AG04450 (cell line): ENCODE data around the gene EEF1AKMT1. TPM values are rescaled to one million over a fixed set of nuclear protein-coding genes. Genes with fewer than 3 reads are reported as not detected.

Experiments
- CTCF ChIA-PET: fragments of 300-600, 350-600 bp; formaldehyde crosslinking; extraction: SDS; loops from one replicate; lab custom pipeline; 2022; ENCODE audit warnings: antibody characterized with exemption, inconsistent platforms; lab: Charles Lee
- POLR2A ChIA-PET: fragments of 350-600 bp; formaldehyde crosslinking; extraction: SDS; loops from one replicate; lab custom pipeline; 2021; ENCODE audit warnings: antibody characterized with exemption, inconsistent platforms; lab: Yijun Ruan, JAX
- DNase-seq: peaks from one replicate; pipeline ENCODE4 v3.0.0-alpha.2; 2011; ENCODE audit warnings: low read depth, low spot score
- H3K27ac ChIP-seq: one replicate; pipeline ENCODE4 v1.5.1; 2012; ENCODE audit warnings: low read depth, low read length, control low read depth
- H3K27me3 ChIP-seq: one replicate; pipeline ENCODE4 v1.6.0; 2012; ENCODE audit warnings: low read length; ENCODE audit not compliant: control insufficient read depth, insufficient read depth
- H3K4me3 ChIP-seq: 2 replicates; pipeline ENCODE4 v1.5.1; 2011; ENCODE audit warnings: mild to moderate bottlenecking, low read depth, low read length, control low read depth
- H3K9me3 ChIP-seq: 2 replicates; pipeline ENCODE4 v1.5.1; 2012; ENCODE audit warnings: low read length; ENCODE audit not compliant: control insufficient read depth, insufficient read depth
- CTCF ChIP-seq: IDR thresholded peaks from 2 replicates; pipeline ENCODE4 v1.5.1; 2011; ENCODE audit warnings: low read depth, low read length, control low read depth, inconsistent platforms
- polyA plus RNA-seq: library from polyadenylated mRNA; depleted of rRNA; stranded (reverse); fragments of >200 nt; gene quantifications from 2 replicates; pipeline ENCODE4 v1.2.3, GENCODE V29; 2011

The EEF1AKMT1 gene
- polyA plus RNA-seq, 1 experiment, result 19.5 TPM

GRCh38 chr13:20689291-20689690 is 84.5 kb downstream of the EEF1AKMT1 start:
- no peaks in the 10 kb centered on the region for H3K27me3 ChIP-seq
- no peak for DNase-seq
- ChIA-PET CTCF (interaction anchor here (1.0 kb wide), 1 partner anchor 140 kb away, joined by 4 read pairs; no protein-coding TSS in a partner anchor), POLR2A (no interaction called here)
- H3K4me3 ChIP-seq, result no peak overlapping the region
- TF ChIP-seq CTCF, result no peak
- no peaks in the 10 kb centered on the region; the same call in 1 of the 2 replicates for H3K9me3 ChIP-seq
- no peak overlapping the region for H3K27ac ChIP-seq

GRCh38 chr13:20686863-20687579 is 86.7 kb downstream of the EEF1AKMT1 start:
- Histone ChIP-seq H3K27ac (no peak overlapping the region), H3K27me3 (no peaks in the 10 kb centered on the region), H3K4me3 (no peak overlapping the region), H3K9me3 (no peaks in the 10 kb centered on the region; the same call in 1 of the 2 replicates)
- DNase-seq, result no peak
- no peak for TF ChIP-seq CTCF
- POLR2A ChIA-PET, result interaction anchor here (0.6 kb wide), 2 partner anchors 25 to 273 kb away, joined by 3 read pairs; no protein-coding TSS in a partner anchor
- CTCF ChIA-PET, result interaction anchor here (0.6 kb wide), 2 partner anchors 19 to 593 kb away, joined by 3 read pairs; no protein-coding TSS in a partner anchor

GRCh38 chr13:20686167-20686566 is 87.6 kb downstream of the EEF1AKMT1 start:
- no peak for DNase-seq
- Histone ChIP-seq H3K9me3 (no peaks in the 10 kb centered on the region; the same call in 1 of the 2 replicates), H3K27me3 (no peaks in the 10 kb centered on the region), H3K4me3 (no peak overlapping the region), H3K27ac (no peak overlapping the region)
- TF ChIP-seq CTCF, result no peak
- POLR2A ChIA-PET, result interaction anchor here (0.6 kb wide), 2 partner anchors 25 to 272 kb away, joined by 3 read pairs; no protein-coding TSS in a partner anchor
- CTCF ChIA-PET, result interaction anchor here (0.6 kb wide), 1 partner anchor 18 kb away, joined by 3 read pairs; no protein-coding TSS in a partner anchor

- no peak for DNase-seq
- POLR2A ChIA-PET, result no interaction called here
- H3K9me3 ChIP-seq, result no peaks in the 10 kb centered on the region; the same call in 1 of the 2 replicates
- no peak for TF ChIP-seq CTCF
- CTCF ChIA-PET, result no interaction called here
- no peak overlapping the region for H3K4me3 ChIP-seq
- no peak overlapping the region for H3K27ac ChIP-seq
- no peaks in the 10 kb centered on the region for H3K27me3 ChIP-seq
These were observed 88.7 kb downstream of the EEF1AKMT1 start for GRCh38 chr13:20685092-20685491.

- ChIA-PET POLR2A (no interaction called here), CTCF (no interaction called here)
- no peak for DNase-seq
- H3K4me3 ChIP-seq, result no peak overlapping the region
- no peak for TF ChIP-seq CTCF
- H3K27ac ChIP-seq, result no peak overlapping the region
- no peaks in the 10 kb centered on the region; the same call in 1 of the 2 replicates for H3K9me3 ChIP-seq
- no peaks in the 10 kb centered on the region for H3K27me3 ChIP-seq
These were observed 89.2 kb downstream of the EEF1AKMT1 start for GRCh38 chr13:20684546-20684945.
